GM18907 (cell line): Measurements from ENCODE around the gene TNRC6C.
"Not testable (repeated sequence)": the region's sequence is repeated elsewhere in the genome, so short reads cannot be mapped to it uniquely, and the experiment has no call there.

Experiments
- ATAC-seq: cut with Tn5 transposase; IDR thresholded peaks from one replicate; pipeline ENCODE4 v1.9.1; 2021; ENCODE audit warnings: mild to moderate bottlenecking, moderate library complexity; ENCODE audit not compliant: unreplicated experiment

Gene TNRC6C

DNA sequence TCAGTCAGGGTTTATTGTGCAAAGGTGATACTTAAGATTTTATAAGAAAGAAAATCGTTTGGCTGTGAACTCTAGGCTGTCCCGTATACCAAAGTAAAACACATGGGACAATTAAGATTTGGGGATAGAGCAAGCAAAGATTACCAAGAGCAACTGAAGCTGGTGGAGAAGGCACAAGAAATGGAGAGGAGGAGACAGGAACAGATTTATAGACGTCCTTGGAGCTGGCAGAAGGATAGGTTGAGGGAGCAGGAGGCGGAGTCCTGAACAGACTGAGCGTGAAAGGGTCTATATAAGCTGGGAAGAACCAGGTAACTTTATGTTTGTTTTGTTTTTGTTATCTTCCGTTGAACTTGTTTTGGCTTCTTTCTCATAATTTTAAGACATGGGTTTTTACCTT lies 3.8 kb downstream of the TNRC6C start:
- ATAC-seq: no peak

DNA sequence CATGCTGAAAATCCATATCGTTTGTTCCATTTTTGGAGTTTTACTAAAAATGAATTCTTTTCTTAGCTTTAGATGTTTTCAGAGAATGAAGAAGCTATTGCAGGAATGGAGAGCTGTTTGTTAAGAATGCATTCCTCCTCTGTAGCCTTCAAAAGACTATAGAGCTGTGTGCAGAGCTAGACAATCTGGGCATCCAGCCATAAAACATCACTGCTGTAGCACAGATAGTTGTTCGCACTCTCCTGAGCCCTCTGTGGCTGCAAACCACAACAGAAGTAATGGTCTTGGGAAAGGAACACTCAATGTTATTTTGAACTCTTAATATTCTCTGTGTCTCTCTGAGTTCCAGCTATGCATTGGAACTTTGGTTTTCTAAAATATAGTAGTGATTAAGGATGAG lies 4.9 kb downstream of the TNRC6C start:
- ATAC-seq: no peak

DNA sequence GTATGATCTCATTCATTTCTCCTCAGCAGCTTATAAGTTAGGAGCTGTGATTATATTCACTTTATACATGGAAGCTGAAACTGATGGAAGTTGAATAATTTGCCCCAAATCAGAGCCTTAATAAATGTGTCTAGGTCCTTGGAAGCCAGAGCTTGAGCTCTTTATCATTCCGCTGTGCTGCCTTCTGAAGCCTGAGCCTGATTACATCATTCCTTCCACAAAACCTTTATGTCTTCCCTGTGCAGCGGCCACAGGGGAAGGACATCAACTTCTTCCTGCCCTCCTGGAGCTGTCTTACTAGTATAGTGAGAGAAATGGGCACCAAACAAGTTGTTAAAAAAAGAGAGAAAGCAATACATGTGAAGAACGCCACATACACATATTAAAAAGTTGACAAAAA lies 6.8 kb downstream of the TNRC6C start:
- no peak for ATAC-seq

DNA sequence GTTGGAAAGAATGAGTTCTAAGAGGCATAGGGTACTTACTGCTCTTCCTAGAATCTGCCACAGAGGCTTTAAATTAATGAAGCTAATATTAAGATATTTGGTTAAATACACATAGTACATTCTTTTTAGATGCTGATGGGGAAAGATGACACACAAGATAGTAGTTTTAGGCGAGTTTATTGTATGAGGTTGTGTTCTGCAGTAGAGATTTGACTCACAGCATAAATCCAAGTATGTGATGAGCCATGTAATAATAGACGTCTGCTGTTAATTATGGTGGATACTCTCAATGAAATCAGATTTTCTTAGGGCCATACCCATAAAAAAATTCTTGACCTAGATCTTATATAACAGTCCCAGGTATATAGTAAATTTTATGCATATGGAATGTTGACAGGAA lies 8.0 kb downstream of the TNRC6C start:
- ATAC-seq: no peak

DNA sequence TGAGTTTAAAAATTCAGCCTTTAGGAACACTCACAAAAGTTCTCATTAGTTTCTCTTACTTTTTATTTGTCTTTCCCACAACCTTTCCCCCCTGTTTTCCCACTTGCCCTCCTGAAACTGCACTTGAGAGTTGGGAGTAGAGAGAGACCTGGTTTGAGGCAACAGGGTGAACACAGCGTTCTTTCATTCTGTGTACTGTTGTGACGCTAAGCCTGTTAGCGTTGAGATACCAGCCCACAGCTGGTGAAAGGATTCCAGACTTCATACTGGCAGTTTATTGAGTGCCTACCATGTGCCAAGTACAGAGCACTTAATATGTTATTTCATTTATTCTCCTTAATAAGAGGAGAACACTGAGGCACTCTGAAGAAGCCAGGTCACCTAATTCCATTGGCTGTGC lies 10.3 kb downstream of the TNRC6C start:
- no peak for ATAC-seq

DNA sequence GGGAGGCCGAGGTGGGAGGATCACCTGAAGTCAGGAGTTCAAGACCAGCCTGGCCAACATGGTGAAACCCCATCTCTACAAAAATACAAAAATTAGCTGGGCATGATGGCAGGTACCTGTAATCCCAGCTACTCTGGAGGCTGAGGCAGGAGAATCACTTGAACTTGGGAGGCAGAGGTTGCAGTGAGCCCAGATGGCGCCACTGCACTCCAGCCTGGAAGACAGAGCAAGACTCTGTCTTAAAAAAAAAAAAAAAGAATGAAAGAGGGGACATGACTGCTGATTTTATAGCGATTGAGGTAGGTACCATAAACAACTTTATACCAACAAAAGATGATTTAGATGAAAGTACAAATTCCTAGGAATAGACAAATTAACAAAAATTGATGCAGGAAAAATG lies 13.8 kb downstream of the TNRC6C start:
- ATAC-seq: not testable (repeated sequence)

DNA sequence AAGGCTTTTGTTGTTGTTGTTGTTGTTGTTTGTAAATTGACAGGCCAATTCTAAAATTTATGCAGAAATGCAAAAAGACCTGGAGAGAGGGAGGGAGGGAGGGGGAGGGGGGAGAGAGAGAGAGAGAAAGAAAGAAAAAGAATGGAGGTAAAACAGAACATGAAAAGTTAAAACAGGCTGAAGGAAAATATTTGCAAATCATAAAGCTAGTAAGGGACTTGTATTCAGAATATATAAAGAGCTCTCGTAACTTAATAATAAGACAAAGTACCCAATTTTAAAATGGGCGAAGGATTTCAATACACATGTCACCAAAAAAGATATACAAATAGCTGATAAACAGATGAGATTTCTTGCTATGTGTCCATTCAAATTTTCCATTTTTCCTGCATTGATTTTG lies 15.4 kb downstream of the TNRC6C start:
- no peak for ATAC-seq

DNA sequence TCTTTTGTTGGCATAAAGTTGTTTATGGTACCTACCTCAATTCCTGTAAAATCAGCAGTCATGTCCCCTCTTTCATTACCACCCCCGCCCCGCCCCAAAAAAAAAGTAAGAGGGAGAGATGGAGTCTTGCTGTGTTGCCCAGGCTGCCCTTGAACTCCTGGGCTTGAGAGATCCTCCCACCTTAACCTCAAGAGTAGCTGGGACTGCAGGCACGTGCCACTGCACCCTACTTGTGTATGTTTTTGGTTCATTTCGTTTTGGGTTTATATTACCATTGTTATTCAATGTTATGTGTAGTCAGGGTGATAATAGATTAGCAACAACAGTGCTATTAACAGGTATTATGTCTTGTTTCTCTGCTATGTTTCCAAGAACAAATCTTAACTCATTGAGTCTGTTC lies 15.9 kb downstream of the TNRC6C start:
- ATAC-seq: no peak

DNA sequence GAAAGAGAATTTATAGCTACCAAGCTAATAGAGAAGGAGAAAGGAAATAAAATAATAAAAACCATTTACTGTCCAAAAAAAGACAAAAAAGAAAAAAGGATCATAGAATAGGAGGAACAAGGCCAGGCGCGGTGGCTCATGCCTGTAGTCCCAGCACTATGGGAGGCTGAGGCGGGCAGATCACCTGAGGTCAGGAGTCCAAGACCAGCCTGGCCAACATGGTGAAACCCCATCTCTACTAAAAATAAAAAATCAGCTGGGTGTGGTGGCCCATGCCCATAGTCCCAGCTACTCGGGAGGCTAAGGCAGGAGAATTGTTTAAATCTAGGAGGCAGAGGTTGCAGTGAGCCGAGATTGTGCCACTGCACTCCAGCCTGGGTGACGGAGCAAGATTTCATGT lies 23.9 kb downstream of the TNRC6C start:
- not testable (repeated sequence) for ATAC-seq

DNA sequence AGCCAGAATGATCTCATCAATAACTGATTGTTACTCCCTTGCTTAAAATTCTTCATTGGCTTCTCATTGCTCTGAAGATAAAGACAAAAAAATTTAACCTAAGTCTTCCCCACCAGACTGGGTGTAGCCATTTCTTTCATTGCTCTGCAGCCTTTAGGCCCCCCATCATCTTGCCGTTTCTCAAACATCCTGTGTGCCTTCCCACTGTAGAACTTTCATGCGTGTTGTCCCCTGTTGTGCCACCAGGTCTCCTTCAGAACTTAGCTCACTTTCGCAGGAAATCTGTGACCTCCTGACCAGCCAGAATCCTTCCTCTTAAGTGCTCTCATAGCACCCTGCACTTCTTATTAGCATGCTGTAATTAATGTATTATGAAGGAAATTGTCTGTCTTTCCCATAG lies 31.8 kb downstream of the TNRC6C start:
- ATAC-seq: no peak

DNA sequence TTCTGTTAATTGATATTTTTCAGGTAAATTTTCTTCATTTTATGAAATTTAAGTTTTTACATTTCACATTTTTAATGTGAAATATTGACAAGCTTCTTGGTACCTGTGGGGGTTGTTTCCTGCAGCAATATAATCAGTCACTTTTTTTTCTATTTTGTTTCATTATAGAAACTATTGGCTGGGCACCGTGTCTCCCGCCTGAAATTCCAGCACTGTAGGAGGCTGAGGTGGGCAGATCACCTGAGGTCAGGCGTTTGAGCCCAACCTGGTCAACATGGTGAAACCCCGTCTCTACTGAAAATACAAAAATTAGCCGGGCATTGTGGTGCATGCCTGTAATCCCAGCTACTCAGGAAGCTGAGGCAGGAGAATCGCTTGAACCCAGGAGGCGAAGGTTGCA lies 35.2 kb downstream of the TNRC6C start:
- ATAC-seq: not testable (repeated sequence)

DNA sequence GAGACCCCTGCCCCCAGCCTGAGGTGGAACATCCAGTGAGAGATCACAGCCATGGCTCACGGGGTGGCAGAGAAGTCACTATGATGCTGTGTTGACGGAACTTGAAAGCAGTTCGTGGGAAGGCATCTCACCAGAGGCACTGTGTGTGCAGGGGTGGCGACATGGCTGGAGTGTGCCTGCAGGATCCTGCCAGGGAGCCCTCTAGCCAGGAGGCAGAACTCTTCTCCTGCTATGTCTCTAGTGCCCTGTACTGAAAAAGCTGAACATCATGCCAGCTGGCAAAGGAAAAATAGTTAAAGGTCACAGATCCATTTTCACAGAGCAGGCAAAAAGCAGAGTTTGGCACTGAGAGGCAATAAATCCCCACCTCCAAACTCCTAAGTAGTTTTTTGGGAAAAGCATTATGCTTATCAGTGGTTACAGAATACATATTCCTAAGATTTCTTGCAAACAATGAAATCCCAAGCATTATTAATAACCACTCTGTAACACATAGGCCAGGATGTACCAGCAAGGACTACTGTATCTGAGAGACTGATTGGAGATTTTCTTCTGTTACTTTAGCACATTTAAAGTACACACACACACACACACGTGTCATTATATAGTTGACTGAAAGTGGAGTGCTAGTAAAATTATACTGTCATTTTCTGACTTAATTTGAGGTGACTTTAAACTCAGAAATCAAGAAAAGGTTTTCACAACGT lies 36.8 kb downstream of the TNRC6C start:
- ATAC-seq: no peak

DNA sequence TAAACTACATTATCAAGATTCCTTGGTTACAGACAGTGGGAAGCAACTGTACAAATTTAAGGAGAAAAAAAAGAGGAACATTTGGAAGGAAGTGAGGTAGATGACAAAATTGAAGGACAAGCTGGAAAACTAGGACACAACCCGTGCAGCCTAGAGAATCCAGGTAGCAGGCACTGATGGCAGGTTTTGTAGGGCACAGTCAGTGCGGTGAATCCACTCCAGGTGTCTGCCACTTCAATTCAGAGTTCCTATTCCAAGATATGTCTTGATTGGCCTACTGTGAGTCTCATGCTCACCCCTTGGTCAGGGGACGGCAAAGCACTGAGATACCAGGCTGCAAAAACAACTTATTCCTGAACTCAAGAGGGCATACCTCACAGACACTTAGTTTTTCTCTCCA lies 37.8 kb downstream of the TNRC6C start:
- no peak for ATAC-seq

DNA sequence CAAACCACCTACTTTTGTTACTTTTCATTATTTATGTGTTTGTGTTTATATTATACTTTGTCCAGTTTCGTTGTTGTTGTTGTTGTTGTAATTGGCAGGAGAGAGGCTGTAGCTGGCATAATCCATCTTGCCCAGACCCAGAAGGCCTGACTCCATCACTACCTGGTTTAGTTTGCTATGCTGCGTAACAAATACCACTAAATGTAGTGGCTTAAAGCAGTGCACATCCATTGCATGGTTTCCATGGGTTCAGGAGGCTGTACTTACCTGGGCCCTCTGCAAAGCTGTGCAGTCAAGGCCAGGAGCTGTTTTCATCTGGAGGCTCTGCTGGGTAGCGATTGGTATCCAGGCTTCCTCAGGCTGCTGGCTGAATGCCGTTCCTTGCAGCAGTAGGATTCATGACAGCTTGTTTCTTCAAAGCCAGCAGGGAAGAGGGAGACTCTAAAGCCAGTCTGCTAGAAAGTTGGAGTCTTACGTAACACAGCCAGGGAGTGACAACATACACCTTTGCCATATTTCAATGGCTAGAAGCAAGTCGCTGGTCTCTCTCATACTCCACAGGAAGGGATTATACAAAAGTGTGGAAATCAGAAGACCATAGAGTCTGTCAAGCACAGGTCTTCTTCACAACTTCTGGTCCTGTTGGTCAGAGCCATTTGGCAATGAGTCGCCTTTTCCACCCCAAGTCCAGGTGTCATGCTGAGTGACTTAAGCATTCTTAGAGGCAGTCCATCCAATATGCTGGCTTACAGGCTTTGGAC lies 41.1 kb downstream of the TNRC6C start:
- ATAC-seq: no peak

DNA sequence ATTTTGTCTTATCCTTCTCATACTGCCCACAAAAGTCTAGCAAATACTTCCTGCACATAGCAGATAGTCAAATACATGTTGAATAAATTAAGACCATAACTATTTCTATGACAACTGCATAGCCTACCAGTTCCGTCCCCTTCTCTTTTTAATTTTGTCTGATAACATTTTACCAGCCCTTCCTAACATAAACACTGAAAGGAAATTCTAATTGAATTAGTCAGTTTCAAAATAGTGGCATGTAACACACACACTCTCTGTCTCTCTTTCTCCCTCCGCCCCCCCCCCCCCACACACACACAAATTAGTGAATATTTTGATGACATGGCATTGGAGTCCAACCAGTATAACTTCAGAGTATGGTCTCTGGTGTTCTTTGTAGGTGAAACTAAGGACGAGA lies 41.8 kb downstream of the TNRC6C start:
- ATAC-seq: no peak

DNA sequence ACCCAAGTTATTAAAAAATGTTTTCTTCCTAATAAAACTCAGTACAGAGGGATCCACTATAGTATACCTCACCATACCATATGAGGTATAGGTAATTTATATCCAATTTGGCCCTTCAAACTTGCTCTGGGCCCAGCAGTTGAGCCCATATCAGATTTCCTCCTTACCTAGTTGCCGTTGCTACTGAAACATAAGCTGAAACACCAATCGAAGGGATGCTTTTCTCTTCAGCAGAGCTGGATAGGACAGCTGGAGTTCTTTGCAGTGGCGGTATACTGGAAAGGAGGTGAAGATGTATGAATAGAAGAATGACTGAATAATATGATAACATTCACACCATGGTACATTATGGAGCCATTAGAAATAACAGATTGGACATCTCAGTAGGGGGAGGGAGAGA lies 42.7 kb downstream of the TNRC6C start:
- ATAC-seq: no peak

DNA sequence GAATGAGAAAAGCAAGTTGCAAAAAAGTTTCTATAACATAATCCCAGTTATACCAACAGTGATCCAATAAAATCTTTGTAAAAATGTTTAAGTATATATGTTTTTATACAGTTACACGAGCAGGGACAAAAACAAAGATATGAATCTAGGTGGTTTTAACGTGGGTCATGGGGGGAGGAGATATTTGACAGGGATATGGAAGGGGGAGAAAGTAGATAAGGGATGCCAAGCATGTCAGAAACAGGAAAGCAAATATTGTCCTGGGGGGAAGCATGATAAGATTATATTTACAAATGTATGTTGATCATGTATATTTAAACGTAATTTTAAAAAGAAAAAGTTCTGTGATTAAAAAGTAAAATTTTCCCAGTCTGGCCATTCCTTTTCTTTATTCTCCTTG lies 43.1 kb downstream of the TNRC6C start:
- ATAC-seq: no peak

DNA sequence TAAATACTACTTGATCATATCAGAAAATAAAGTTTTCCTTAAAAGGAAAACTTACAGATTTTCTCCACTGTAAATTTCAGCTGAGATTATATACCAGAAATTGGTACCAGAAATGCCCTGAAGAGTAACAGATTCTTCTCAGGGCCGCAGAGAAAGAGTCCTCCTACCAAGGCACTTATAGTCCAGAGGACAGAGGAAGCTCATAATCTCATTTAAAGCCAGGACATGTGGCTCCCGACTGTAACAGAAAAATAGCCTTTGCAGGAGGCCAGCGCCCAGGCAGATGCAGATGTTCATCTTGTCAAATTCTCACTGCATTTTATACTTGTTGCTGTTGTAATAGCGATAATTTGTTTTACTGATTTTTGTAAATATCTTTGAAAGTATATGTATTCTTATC lies 43.7 kb downstream of the TNRC6C start:
- no peak for ATAC-seq

DNA sequence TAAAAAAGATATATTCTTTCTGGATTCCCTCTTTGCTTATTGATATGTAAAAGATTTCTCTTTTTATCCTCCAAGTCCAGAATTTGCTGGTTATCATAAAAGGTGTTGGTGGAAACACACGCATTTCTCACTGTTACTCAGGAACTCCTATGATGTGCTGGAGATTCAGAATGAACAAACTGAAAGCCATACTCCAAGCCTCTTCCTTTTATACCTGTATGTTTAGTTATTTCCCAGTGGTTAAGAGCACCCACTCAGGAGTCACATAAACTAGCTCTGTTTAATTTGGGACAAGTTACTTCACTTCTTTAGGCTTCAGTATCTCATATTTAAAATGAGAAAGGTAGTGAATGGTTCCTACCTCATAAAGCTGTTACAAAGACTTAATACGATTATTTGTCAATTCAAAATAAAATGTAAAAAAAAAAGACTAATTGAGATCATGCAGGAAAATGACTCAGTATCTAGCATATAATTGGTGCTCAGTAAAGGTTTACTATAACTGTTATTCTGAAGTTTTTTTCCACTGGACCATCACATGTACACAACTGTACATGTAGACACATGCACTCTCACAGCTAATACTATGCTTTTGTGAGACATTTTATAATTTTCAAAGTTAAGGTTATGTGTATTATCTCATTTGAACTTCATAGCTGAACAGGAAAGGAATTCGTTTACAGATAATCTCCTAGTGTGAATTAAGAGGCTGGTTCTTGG lies 47.1 kb downstream of the TNRC6C start:
- no peak for ATAC-seq

DNA sequence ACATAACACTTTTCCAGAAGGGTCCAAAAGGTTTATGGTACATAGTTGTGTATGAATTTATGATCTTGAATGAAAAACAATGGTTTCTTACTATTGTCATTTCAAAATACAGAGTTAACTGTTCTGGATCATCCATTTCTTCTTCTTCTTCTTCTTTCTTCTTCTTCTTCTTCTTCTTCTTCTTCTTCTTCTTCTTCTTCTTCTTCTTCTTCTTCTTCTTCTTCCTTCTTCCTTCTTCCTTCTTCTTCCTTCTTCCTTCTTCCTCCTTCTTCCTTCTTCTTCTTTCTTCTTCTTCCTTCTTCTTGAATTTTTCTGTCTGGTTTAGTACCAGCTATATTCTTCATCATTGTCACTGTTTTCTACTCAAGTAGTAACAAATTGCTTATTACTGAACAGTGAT lies 47.8 kb downstream of the TNRC6C start:
- ATAC-seq: no peak

DNA sequence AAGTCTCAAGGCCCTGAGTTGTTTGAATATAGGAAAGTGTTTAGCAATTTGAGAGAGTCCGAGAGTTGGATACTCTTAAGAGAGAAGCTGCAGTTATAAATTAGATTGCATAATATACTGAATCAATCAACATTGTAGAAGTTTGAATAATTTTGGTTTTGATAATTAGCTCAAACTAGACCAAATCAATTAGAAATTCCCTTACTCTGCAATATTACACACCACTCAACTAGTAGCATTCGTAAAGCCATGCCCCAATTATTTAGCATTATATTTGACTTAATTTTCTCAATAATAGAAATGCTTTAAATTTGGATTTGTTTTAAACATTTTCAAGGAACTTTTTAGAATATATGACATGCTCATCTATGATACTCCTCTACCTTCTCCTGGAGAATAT lies 49.1 kb downstream of the TNRC6C start:
- no peak for ATAC-seq

DNA sequence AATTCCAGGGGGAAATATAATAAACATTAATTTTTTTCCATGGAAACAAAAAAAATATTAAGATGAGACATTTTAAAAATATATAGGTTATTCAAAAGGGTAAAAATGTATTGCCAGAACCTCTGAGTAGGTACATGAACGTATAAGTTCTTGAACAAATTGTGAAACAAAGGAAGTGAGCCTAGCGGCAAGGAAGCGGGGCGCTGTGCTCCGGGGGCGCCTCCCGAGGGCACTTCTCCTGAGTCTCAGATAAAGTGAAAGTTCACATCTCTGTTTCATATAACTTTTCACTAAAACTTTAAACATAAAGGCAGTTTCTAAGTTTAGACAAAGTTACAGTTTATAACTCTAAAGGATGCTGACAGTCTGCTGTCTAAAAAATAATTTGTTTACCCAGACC lies 52.3 kb downstream of the TNRC6C start:
- no peak for ATAC-seq
